ENCODE results near the gene SLC11A2.

The SLC11A2 gene

DNA sequence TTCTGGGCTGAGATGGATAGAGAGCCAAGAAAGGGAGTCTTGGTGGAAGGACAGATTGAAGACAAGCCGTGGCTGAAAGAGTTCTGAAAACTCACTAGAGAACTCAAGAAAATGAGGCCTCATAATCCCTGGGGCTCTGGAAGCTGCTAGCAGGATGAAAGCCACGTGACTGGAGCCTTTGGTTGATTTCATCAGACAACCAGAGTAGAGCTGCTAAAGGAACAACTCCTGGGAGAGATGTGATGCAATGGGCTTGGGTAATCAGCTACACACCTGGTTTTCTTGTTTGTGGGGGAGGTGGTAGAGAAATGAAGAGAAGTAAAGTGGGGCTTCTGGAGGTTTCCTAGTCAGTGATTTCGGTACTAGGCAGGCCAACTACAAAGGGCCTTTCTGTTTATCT lies 43.8 kb upstream of the SLC11A2 start:
- H3K9me3 ChIP-seq (ENCODE audit: low read length) = no peaks in the 10 kb centered on the region
- H3K27me3 ChIP-seq (ENCODE audit: insufficient read depth, low read length) = no peaks in the 10 kb centered on the region
- no peaks in the 10 kb centered on the region for H3K4me1 ChIP-seq (ENCODE audit: insufficient read depth, low read length, severe bottlenecking)
- H3K27ac ChIP-seq (ENCODE audit: low read depth, low read length, poor library complexity, severe bottlenecking) = no peak overlapping the region
- no peak overlapping the region for H3K9ac ChIP-seq (ENCODE audit: low read length)
- H3K9me2 ChIP-seq (ENCODE audit: low read depth, low read length) = no peaks in the 10 kb centered on the region
- H2AFZ ChIP-seq (ENCODE audit: low read length) = no peak overlapping the region
- H3F3A ChIP-seq (ENCODE audit: insufficient read depth, low read length) = no peaks in the 10 kb centered on the region
- H3K4me3 ChIP-seq (ENCODE audit: low read depth, low read length, poor library complexity, severe bottlenecking) = no peak overlapping the region
- H3K79me2 ChIP-seq (ENCODE audit: insufficient read depth, low read length) = no peaks in the 10 kb centered on the region
- no peak overlapping the region for H3K4me2 ChIP-seq (ENCODE audit: low read length)
- H4K20me1 ChIP-seq (ENCODE audit: insufficient read depth, low read length) = no peaks in the 10 kb centered on the region
- H3K36me3 ChIP-seq (ENCODE audit: insufficient read depth, low read length) = peaks cover 15% of the 10 kb centered on the region; the same call in 1 of the 2 replicates
- TF ChIP-seq EZH2 (IDR thresholded peaks at IDR 0.05; ENCODE audit: borderline replicate concordance, low read length) = no peak
- TF ChIP-seq, protein P1, sequence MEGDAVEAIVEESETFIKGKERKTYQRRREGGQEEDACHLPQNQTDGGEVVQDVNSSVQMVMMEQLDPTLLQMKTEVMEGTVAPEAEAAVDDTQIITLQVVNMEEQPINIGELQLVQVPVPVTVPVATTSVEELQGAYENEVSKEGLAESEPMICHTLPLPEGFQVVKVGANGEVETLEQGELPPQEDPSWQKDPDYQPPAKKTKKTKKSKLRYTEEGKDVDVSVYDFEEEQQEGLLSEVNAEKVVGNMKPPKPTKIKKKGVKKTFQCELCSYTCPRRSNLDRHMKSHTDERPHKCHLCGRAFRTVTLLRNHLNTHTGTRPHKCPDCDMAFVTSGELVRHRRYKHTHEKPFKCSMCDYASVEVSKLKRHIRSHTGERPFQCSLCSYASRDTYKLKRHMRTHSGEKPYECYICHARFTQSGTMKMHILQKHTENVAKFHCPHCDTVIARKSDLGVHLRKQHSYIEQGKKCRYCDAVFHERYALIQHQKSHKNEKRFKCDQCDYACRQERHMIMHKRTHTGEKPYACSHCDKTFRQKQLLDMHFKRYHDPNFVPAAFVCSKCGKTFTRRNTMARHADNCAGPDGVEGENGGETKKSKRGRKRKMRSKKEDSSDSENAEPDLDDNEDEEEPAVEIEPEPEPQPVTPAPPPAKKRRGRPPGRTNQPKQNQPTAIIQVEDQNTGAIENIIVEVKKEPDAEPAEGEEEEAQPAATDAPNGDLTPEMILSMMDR (IDR thresholded peaks at IDR 0.05; ENCODE audit: low read length) = no peak

DNA sequence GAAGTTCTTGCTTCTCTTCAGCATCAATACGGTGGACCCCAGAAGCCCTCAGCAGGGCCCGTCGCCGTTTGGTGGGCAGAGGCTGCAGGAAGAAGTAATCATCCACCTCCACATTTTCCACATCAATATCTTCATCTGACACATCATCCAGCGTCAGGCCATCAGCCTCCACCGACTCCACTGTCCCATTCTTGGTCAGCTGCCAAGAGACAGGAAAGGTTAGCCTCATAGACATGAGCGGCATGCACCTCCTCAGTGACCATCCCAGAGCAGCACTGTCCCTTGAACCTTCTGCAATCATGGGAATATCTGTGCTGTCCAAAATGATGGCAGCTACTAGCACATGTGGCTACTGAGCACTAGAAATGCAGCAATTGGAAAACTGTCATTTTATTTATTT lies 41.6 kb upstream of the SLC11A2 start:
- Histone ChIP-seq H3K9me3 (ENCODE audit: low read length) (no peaks in the 10 kb centered on the region), H3K36me3 (ENCODE audit: insufficient read depth, low read length) (peaks cover 16% of the 10 kb centered on the region; the same call in 1 of the 2 replicates), H3K4me3 (ENCODE audit: low read depth, low read length, poor library complexity, severe bottlenecking) (no peak overlapping the region), H3K79me2 (ENCODE audit: insufficient read depth, low read length) (no peaks in the 10 kb centered on the region), H3K4me1 (ENCODE audit: insufficient read depth, low read length, severe bottlenecking) (no peaks in the 10 kb centered on the region), H3F3A (ENCODE audit: insufficient read depth, low read length) (no peaks in the 10 kb centered on the region), H2AFZ (ENCODE audit: low read length) (no peak overlapping the region), H3K27me3 (ENCODE audit: insufficient read depth, low read length) (no peaks in the 10 kb centered on the region), H3K4me2 (ENCODE audit: low read length) (no peak overlapping the region), H4K20me1 (ENCODE audit: insufficient read depth, low read length) (no peaks in the 10 kb centered on the region), H3K27ac (ENCODE audit: low read depth, low read length, poor library complexity, severe bottlenecking) (no peak overlapping the region), H3K9me2 (ENCODE audit: low read depth, low read length) (no peaks in the 10 kb centered on the region), H3K9ac (ENCODE audit: low read length) (no peak overlapping the region)
- no peak for TF ChIP-seq EZH2 (IDR thresholded peaks at IDR 0.05; ENCODE audit: borderline replicate concordance, low read length)
- TF ChIP-seq, protein P1 (IDR thresholded peaks at IDR 0.05; ENCODE audit: low read length) = no peak

DNA sequence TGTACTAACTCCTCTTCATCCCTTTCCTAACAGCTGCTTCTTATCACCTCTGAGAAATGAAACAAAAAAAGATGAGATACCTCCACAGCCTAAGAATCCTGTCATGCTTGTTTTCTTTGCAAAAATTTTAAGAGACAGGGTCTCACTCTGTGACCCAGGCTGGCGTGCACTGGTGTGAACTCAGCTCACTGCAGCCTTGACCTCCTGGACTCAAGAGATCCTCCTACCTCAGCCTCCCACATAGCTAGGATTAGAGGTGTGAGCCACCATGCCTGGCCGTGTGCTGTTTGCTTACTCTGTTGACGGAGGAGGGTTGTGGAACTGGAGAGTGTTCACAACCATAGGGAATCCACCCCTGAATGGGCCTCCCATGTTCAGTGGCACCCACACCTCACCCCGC lies 41.0 kb upstream of the SLC11A2 start:
- Histone ChIP-seq H4K20me1 (ENCODE audit: insufficient read depth, low read length) (no peaks in the 10 kb centered on the region), H3K4me2 (ENCODE audit: low read length) (no peak overlapping the region), H3K79me2 (ENCODE audit: insufficient read depth, low read length) (no peaks in the 10 kb centered on the region), H3K27ac (ENCODE audit: low read depth, low read length, poor library complexity, severe bottlenecking) (no peak overlapping the region), H3K36me3 (ENCODE audit: insufficient read depth, low read length) (peaks cover 21% of the 10 kb centered on the region; the same call in 1 of the 2 replicates), H3K27me3 (ENCODE audit: insufficient read depth, low read length) (no peaks in the 10 kb centered on the region), H3K9me2 (ENCODE audit: low read depth, low read length) (no peaks in the 10 kb centered on the region), H3F3A (ENCODE audit: insufficient read depth, low read length) (no peaks in the 10 kb centered on the region), H3K4me1 (ENCODE audit: insufficient read depth, low read length, severe bottlenecking) (no peaks in the 10 kb centered on the region), H3K9me3 (ENCODE audit: low read length) (no peaks in the 10 kb centered on the region), H3K4me3 (ENCODE audit: low read depth, low read length, poor library complexity, severe bottlenecking) (no peak overlapping the region), H2AFZ (ENCODE audit: low read length) (no peak overlapping the region), H3K9ac (ENCODE audit: low read length) (no peak overlapping the region)
- TF ChIP-seq EZH2 (IDR thresholded peaks at IDR 0.05; ENCODE audit: borderline replicate concordance, low read length) = no peak
- TF ChIP-seq, protein P1 (IDR thresholded peaks at IDR 0.05; ENCODE audit: low read length) = no peak
